ENCODE measurements around the gene ALDH3A2.
"Not testable (repeated sequence)": the region's sequence is repeated elsewhere in the genome, so short reads cannot be mapped to it uniquely, and the experiment has no call there.

Gene ALDH3A2

GRCh38 chr17:19673623-19674022 is 25.1 kb downstream of the ALDH3A2 start:
- DNase-seq (ENCODE audit: extremely low read depth, insufficient read length) = no peak
- Histone ChIP-seq H3K4me3 (replicated peaks; ENCODE audit: low read depth, low read length) (no peak overlapping the region), H3K36me3 (ENCODE audit: control insufficient read depth, insufficient read depth, low read length) (no peaks in the 10 kb centered on the region), H3K27me3 (replicated peaks; ENCODE audit: control insufficient read depth, insufficient read depth, low read length) (no peaks in the 10 kb centered on the region)
- TF ChIP-seq CTCF (IDR thresholded peaks at IDR 0.05; ENCODE audit: insufficient read depth, low read length, poor library complexity, severe bottlenecking) = no peak

GRCh38 chr17:19676896-19677295 is 28.3 kb downstream of the ALDH3A2 start:
- H3K36me3 ChIP-seq (ENCODE audit: control insufficient read depth, insufficient read depth, low read length) = no peaks in the 10 kb centered on the region
- no peak for DNase-seq (ENCODE audit: extremely low read depth, insufficient read length)
- no peak for TF ChIP-seq CTCF (IDR thresholded peaks at IDR 0.05; ENCODE audit: insufficient read depth, low read length, poor library complexity, severe bottlenecking)
- H3K4me3 ChIP-seq (replicated peaks; ENCODE audit: low read depth, low read length) = no peak overlapping the region
- H3K27me3 ChIP-seq (replicated peaks; ENCODE audit: control insufficient read depth, insufficient read depth, low read length) = no peaks in the 10 kb centered on the region

GRCh38 chr17:19677736-19678379 is 29.3 kb downstream of the ALDH3A2 start:
- no peaks in the 10 kb centered on the region for H3K27me3 ChIP-seq (replicated peaks; ENCODE audit: control insufficient read depth, insufficient read depth, low read length)
- DNase-seq (ENCODE audit: extremely low read depth, insufficient read length) = no peak
- H3K4me3 ChIP-seq (replicated peaks; ENCODE audit: low read depth, low read length) = no peak overlapping the region
- H3K36me3 ChIP-seq (ENCODE audit: control insufficient read depth, insufficient read depth, low read length) = no peaks in the 10 kb centered on the region
- TF ChIP-seq CTCF (IDR thresholded peaks at IDR 0.05; ENCODE audit: insufficient read depth, low read length, poor library complexity, severe bottlenecking) = no peak

- no peaks in the 10 kb centered on the region for H3K27me3 ChIP-seq (replicated peaks; ENCODE audit: control insufficient read depth, insufficient read depth, low read length)
- no peaks in the 10 kb centered on the region for H3K36me3 ChIP-seq (ENCODE audit: control insufficient read depth, insufficient read depth, low read length)
- TF ChIP-seq CTCF (IDR thresholded peaks at IDR 0.05; ENCODE audit: insufficient read depth, low read length, poor library complexity, severe bottlenecking) = no peak
- H3K4me3 ChIP-seq (replicated peaks; ENCODE audit: low read depth, low read length) = no peak overlapping the region
- DNase-seq (ENCODE audit: extremely low read depth, insufficient read length) = no peak
These were observed 30.3 kb downstream of the ALDH3A2 start for GRCh38 chr17:19678581-19679453.

GRCh38 chr17:19683117-19683516 is 34.6 kb downstream of the ALDH3A2 start:
- H3K36me3 ChIP-seq (ENCODE audit: control insufficient read depth, insufficient read depth, low read length) = no peaks in the 10 kb centered on the region
- H3K27me3 ChIP-seq (replicated peaks; ENCODE audit: control insufficient read depth, insufficient read depth, low read length) = no peaks in the 10 kb centered on the region
- no peak for TF ChIP-seq CTCF (IDR thresholded peaks at IDR 0.05; ENCODE audit: insufficient read depth, low read length, poor library complexity, severe bottlenecking)
- DNase-seq (ENCODE audit: extremely low read depth, insufficient read length) = no peak
- H3K4me3 ChIP-seq (replicated peaks; ENCODE audit: low read depth, low read length) = no peak overlapping the region

GRCh38 chr17:19684909-19685580 is 36.5 kb downstream of the ALDH3A2 start:
- H3K4me3 ChIP-seq (replicated peaks; ENCODE audit: low read depth, low read length); H3K27me3 ChIP-seq (replicated peaks; ENCODE audit: control insufficient read depth, insufficient read depth, low read length); DNase-seq (ENCODE audit: extremely low read depth, insufficient read length); H3K36me3 ChIP-seq (ENCODE audit: control insufficient read depth, insufficient read depth, low read length): not testable (repeated sequence)

Data from GM06990 (cell line).